ENCODE data around the gene MACROD1. TPM values are rescaled to one million over a fixed set of nuclear protein-coding genes. Genes with fewer than 3 reads are reported as not detected.

The MACROD1 gene
- total RNA-seq, 2 donors from 2014 or later, result 3.9 to 7.5 TPM

- DNase-seq (no peak), ATAC-seq (peak; percentile 65)
- H3K4me3 Mint-ChIP-seq, result peak overlapping the region; percentile 80
- H3K36me3 Mint-ChIP-seq (ENCODE audit: low read depth), result no peaks in the 10 kb centered on the region
- no peaks in the 10 kb centered on the region for H3K9me3 ChIP-seq (ENCODE audit: control insufficient read depth, low read length, poor library complexity, severe bottlenecking)
- no peaks in the 10 kb centered on the region for H3K27me3 Mint-ChIP-seq
- peaks cover 10% of the 10 kb centered on the region for H3K4me1 Mint-ChIP-seq
- peak overlapping the region; percentile 60 for H3K27ac Mint-ChIP-seq
Measured at GRCh38 chr11:63961608-63962412, 204.1 kb downstream of the MACROD1 start.

DNA sequence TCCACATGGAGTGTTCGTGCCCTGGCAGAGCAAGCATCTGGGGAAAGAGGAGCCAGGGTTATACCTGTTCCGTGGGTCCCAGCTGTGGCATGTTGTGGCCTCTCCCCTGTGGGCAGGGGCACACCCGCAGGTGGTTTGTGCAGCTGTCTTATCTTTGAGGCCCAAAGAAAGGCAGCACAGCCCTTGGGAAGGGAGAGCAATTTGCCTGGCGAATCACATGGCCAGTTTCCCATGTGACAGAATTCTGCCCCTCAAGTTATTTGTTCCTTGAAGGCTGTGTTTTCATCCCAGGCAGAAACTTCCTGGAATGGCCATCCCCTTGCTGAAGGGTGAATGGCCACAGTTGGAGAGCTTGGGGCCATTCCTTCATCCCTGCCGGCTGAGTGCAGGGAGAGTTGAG lies 207.9 kb downstream of the MACROD1 start:
- H3K9me3 ChIP-seq (ENCODE audit: control insufficient read depth, low read length, poor library complexity, severe bottlenecking), result no peaks in the 10 kb centered on the region
- Mint-ChIP-seq H3K27me3 (no peaks in the 10 kb centered on the region), H3K27ac (no peak overlapping the region), H3K4me1 (peaks cover 12% of the 10 kb centered on the region), H3K4me3 (no peak overlapping the region), H3K36me3 (ENCODE audit: low read depth) (peaks cover 5% of the 10 kb centered on the region)
- no peak for ATAC-seq
- DNase-seq, result no peak

DNA sequence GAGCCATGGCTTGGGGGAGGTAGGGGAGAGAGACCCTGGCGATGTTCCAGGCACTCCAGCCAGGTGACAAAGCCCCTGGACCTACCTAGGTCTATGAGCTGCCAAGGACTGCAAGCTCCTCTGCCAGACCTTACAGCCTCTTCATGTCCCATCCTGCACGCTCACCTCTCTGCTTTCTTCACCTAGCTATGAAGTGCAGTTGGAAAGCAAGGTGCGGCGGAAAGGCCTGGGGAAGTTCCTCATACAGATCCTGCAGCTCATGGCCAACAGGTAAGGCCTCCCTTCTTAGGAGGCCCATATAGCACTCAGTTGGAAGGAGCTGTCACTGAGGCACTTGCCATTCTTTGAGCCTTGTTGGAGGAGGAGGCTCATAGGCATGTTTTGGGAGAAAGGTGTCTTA lies 213.3 kb downstream of the MACROD1 start:
- DNase-seq, result no peak
- no peak for ATAC-seq
- H3K27ac Mint-ChIP-seq, result peak overlapping the region; percentile 21
- peaks cover 14% of the 10 kb centered on the region for H3K4me1 Mint-ChIP-seq
- peak overlapping the region; percentile 80 for H3K4me3 Mint-ChIP-seq
- no peaks in the 10 kb centered on the region for H3K27me3 Mint-ChIP-seq
- peaks cover 5% of the 10 kb centered on the region for H3K36me3 Mint-ChIP-seq (ENCODE audit: low read depth)
- H3K9me3 ChIP-seq (ENCODE audit: control insufficient read depth, low read length, poor library complexity, severe bottlenecking), result no peaks in the 10 kb centered on the region

GRCh38 chr11:63951779-63952536 lies 214.0 kb downstream of the MACROD1 start:
- DNase-seq, result no peak
- Mint-ChIP-seq H3K27ac (peak overlapping the region; percentile 81), H3K27me3 (no peaks in the 10 kb centered on the region), H3K4me1 (peaks cover 14% of the 10 kb centered on the region), H3K36me3 (ENCODE audit: low read depth) (peaks cover 5% of the 10 kb centered on the region), H3K4me3 (peak overlapping the region; percentile 80)
- ATAC-seq, result peak; percentile 54
- no peaks in the 10 kb centered on the region for H3K9me3 ChIP-seq (ENCODE audit: control insufficient read depth, low read length, poor library complexity, severe bottlenecking)

Other genes starting within 250 kb of the MACROD1 start
- gene RCOR2, start 248.9 kb downstream of the MACROD1 start, total RNA-seq, result not detected
- 10 to 100 TPM; 16.6 to 19.3 TPM for gene NAA40, start 227.1 kb downstream of the MACROD1 start, total RNA-seq
- gene COX8A, start 191.5 kb downstream of the MACROD1 start, total RNA-seq, result 100 to 1,000 TPM; 108 to 129 TPM
- 10 to 100 TPM; 62.2 to 65.1 TPM for gene OTUB1, start 179.7 kb downstream of the MACROD1 start, total RNA-seq
- not detected for gene FLRT1, start 130.2 kb downstream of the MACROD1 start, total RNA-seq
- gene STIP1, start 20.1 kb upstream of the MACROD1 start, total RNA-seq, result 10 to 100 TPM; 66.9 to 69.1 TPM
- gene FERMT3, start 40.6 kb upstream of the MACROD1 start, total RNA-seq, result 100 to 1,000 TPM; 151 to 182 TPM
- 10 to 100 TPM; 16.2 to 16.6 TPM for gene TRPT1, start 60.1 kb upstream of the MACROD1 start, total RNA-seq
- gene NUDT22, start 60.2 kb upstream of the MACROD1 start, total RNA-seq, result 10 to 100 TPM; 30.8 to 42.8 TPM
- 10 to 100 TPM; 29.0 to 35.0 TPM for gene DNAJC4, start 64.4 kb upstream of the MACROD1 start, total RNA-seq
- gene VEGFB, start 68.5 kb upstream of the MACROD1 start, total RNA-seq, result 10 to 100 TPM; 44.9 to 48.3 TPM
- gene FKBP2, start 75.0 kb upstream of the MACROD1 start, total RNA-seq, result 10 to 100 TPM; 27.4 to 29.1 TPM
- 10 to 100 TPM; 38.7 to 48.2 TPM for gene PPP1R14B, start 80.8 kb upstream of the MACROD1 start, total RNA-seq
- gene PLCB3, start 85.4 kb upstream of the MACROD1 start, total RNA-seq, result 1 to 10 TPM; 5.9 TPM
- 10 to 100 TPM; 46.3 to 47.0 TPM for gene BAD, start 118.6 kb upstream of the MACROD1 start, total RNA-seq
- 10 to 100 TPM; 46.5 to 57.9 TPM for gene GPR137, start 119.7 kb upstream of the MACROD1 start, total RNA-seq
- under 1 TPM in 1 of 2 donors, not detected in 1; 0.50 TPM for gene KCNK4, start 125.2 kb upstream of the MACROD1 start, total RNA-seq
- gene CATSPERZ, start 134.2 kb upstream of the MACROD1 start, total RNA-seq, result not detected
- gene ESRRA, start 139.4 kb upstream of the MACROD1 start, total RNA-seq, result 10 to 100 TPM; 25.7 to 26.6 TPM
- 100 to 1,000 TPM in 1 of 2 donors, 10 to 100 TPM in 1; 95.4 to 110 TPM for gene TRMT112, start 151.4 kb upstream of the MACROD1 start, total RNA-seq
- 10 to 100 TPM; 46.4 to 49.7 TPM for gene PRDX5, start 152.0 kb upstream of the MACROD1 start, total RNA-seq
- gene CCDC88B, start 174.1 kb upstream of the MACROD1 start, total RNA-seq, result 100 to 1,000 TPM; 111 to 153 TPM
- gene RPS6KA4, start 193.0 kb upstream of the MACROD1 start, total RNA-seq, result 10 to 100 TPM; 21.5 to 26.1 TPM